Measurements from ENCODE around the gene SGCA.

- TF ChIP-seq CTCF (IDR thresholded peaks at IDR 0.05) (no peak), POLR2A (IDR thresholded peaks at IDR 0.05) (no peak)
Measured at GRCh38 chr17:50168319-50168718, 2.5 kb downstream of the SGCA start.
